HG02885 (cell line): ENCODE data around the gene HSPG2.
"Not testable (repeated sequence)": the region's sequence is repeated elsewhere in the genome, so short reads cannot be mapped to it uniquely, and the experiment has no call there.

Source experiments
- ATAC-seq: cut with Tn5 transposase; IDR thresholded peaks from one replicate; pipeline ENCODE4 v1.9.1; 2021; ENCODE audit warnings: mild to moderate bottlenecking; ENCODE audit not compliant: unreplicated experiment, poor library complexity

Gene HSPG2

GRCh38 chr1:21814981-21815582 lies 122.0 kb downstream of the HSPG2 start:
- ATAC-seq, result no peak

GRCh38 chr1:21814241-21814918 lies 122.7 kb downstream of the HSPG2 start:
- ATAC-seq, result no peak

- no peak for ATAC-seq
Observed at GRCh38 chr1:21813542-21813941, 123.6 kb downstream of the HSPG2 start.

GRCh38 chr1:21811875-21812305 lies 125.2 kb downstream of the HSPG2 start, which contains the start of gene LDLRAD2:
LDLRAD2 (plus strand) TSS chr1:21812265; CDS start chr1:21812452, 187 bp downstream.
- no peak for ATAC-seq

GRCh38 chr1:21804536-21804935 lies 132.6 kb downstream of the HSPG2 start:
- no peak for ATAC-seq

GRCh38 chr1:21801100-21801499 lies 136.0 kb downstream of the HSPG2 start:
- ATAC-seq, result no peak

- no peak for ATAC-seq
Observed at GRCh38 chr1:21799730-21800129, 137.4 kb downstream of the HSPG2 start.

GRCh38 chr1:21795075-21795474 lies 142.0 kb downstream of the HSPG2 start:
- no peak for ATAC-seq

- ATAC-seq, result no peak
Observed at GRCh38 chr1:21794656-21795055, 142.5 kb downstream of the HSPG2 start.

- ATAC-seq, result no peak
Observed at GRCh38 chr1:21793104-21793503, 144.0 kb downstream of the HSPG2 start.

- no peak for ATAC-seq
Observed at GRCh38 chr1:21786640-21787039, 150.5 kb downstream of the HSPG2 start.

- ATAC-seq, result not testable (repeated sequence)
Observed at GRCh38 chr1:21785764-21786163, 151.3 kb downstream of the HSPG2 start.

- ATAC-seq, result no peak
Observed at GRCh38 chr1:21783679-21784603, 153.2 kb downstream of the HSPG2 start.

GRCh38 chr1:21782868-21783678 lies 154.0 kb downstream of the HSPG2 start, which contains the start of gene USP48:
USP48 (minus strand) TSS chr1:21783149; CDS start chr1:21782957, 192 bp downstream.
- peak; percentile 76 for ATAC-seq

GRCh38 chr1:21782349-21782867 lies 154.7 kb downstream of the HSPG2 start:
- peak; percentile 23 for ATAC-seq

- no peak for ATAC-seq
Observed at GRCh38 chr1:21781815-21782348, 155.2 kb downstream of the HSPG2 start.

GRCh38 chr1:21779613-21780521 lies 157.2 kb downstream of the HSPG2 start:
- peak; percentile 31 for ATAC-seq

- no peak for ATAC-seq
Observed at GRCh38 chr1:21778405-21778727, 158.7 kb downstream of the HSPG2 start.

- ATAC-seq, result not testable (repeated sequence)
Observed at GRCh38 chr1:21776925-21777324, 160.2 kb downstream of the HSPG2 start.
